LHCN-M2 (cell line): ENCODE measurements around the gene CIZ1. TPM values are rescaled to one million over a fixed set of nuclear protein-coding genes. Genes with fewer than 3 reads are reported as not detected.
A peak's percentile ranks its signal among the peaks of the same experiment; 100 is the strongest.

ENCODE experiments used
- DNase-seq: peaks from one replicate; pipeline ENCODE4 v3.0.0-alpha.2; 2012; ENCODE audit warnings: low read depth
- total RNA-seq: library from RNA; depleted of rRNA; stranded (reverse); fragments of >200 nt; gene quantifications from 2 replicates; pipeline ENCODE4 v1.2.3, GENCODE V29; 2014

The CIZ1 gene
- total RNA-seq, 1 experiment from 2014 or later = 57.0 TPM

GRCh38 chr9:128163027-128163515, 28.3 kb downstream of the CIZ1 start:
- no peak for DNase-seq

GRCh38 chr9:128162215-128163026, 29.0 kb downstream of the CIZ1 start:
- DNase-seq = peak; percentile 85

GRCh38 chr9:128161215-128161902, 30.0 kb downstream of the CIZ1 start:
- DNase-seq = no peak

GRCh38 chr9:128160603-128160987, 30.8 kb downstream of the CIZ1 start:
- DNase-seq = no peak

- DNase-seq = peak; percentile 89
These were observed 31.4 kb downstream of the CIZ1 start, which contains the start of gene BBLN for GRCh38 chr9:128159784-128160602. Gene BBLN, plus strand, starts transcription at chr9:128160265. Its CDS starts 143 bp downstream, at chr9:128160408.

GRCh38 chr9:128159522-128159783, 31.9 kb downstream of the CIZ1 start:
- DNase-seq = no peak

- no peak for DNase-seq
These were observed 35.5 kb downstream of the CIZ1 start for GRCh38 chr9:128155736-128156500.

GRCh38 chr9:128153947-128154695, 37.3 kb downstream of the CIZ1 start:
- DNase-seq = no peak

GRCh38 chr9:128153060-128153946, 38.1 kb downstream of the CIZ1 start:
- DNase-seq = no peak

GRCh38 chr9:128152133-128153059, 39.0 kb downstream of the CIZ1 start:
- DNase-seq = no peak

- no peak for DNase-seq
These were observed 39.9 kb downstream of the CIZ1 start for GRCh38 chr9:128151309-128152132.

GRCh38 chr9:128150594-128151308, 40.6 kb downstream of the CIZ1 start:
- no peak for DNase-seq

- no peak for DNase-seq
These were observed 41.3 kb downstream of the CIZ1 start for GRCh38 chr9:128149951-128150593.

GRCh38 chr9:128149001-128149701, 42.2 kb downstream of the CIZ1 start, which contains the start of gene LCN2:
Gene LCN2, plus strand, starts transcription at chr9:128149453. Its CDS starts 73 bp downstream, at chr9:128149526.
- no peak for DNase-seq

GRCh38 chr9:128148509-128149000, 42.8 kb downstream of the CIZ1 start:
- DNase-seq = no peak
